Stimulated activated CD4-positive, alpha-beta T cell treated with anti-CD3 and anti-CD28 coated beads, Interleukin-4, amount 100 ng/mL, for 4 hours (primary cell): ENCODE results near the gene MEGF6.
A peak's percentile ranks its signal among the peaks of the same experiment; 100 is the strongest.

Experiments
- DNase-seq, 2 experiments: peaks; one replicate each; pipeline ENCODE4 v3.0.0-alpha.2; 2020

Gene MEGF6

GRCh38 chr1:3453891-3454810, 157.2 kb downstream of the MEGF6 start, which contains the start of gene ARHGEF16:
ARHGEF16 (plus strand) TSS chr1:3454665; CDS start chr1:3463085, 8,420 bp downstream.
- peak; percentile 8 to 27 for DNase-seq

- DNase-seq: peak; percentile 61 to 69
Observed at GRCh38 chr1:3453203-3453761, 158.0 kb downstream of the MEGF6 start.

- DNase-seq: no peak
Observed at GRCh38 chr1:3452866-3453175, 158.5 kb downstream of the MEGF6 start.

- DNase-seq: no peak
Observed at GRCh38 chr1:3451994-3452865, 159.1 kb downstream of the MEGF6 start.

- DNase-seq: no peak
Observed at GRCh38 chr1:3450983-3451382, 160.3 kb downstream of the MEGF6 start.

GRCh38 chr1:3450202-3450863, 161.0 kb downstream of the MEGF6 start:
- no peak for DNase-seq

- no peak for DNase-seq
Observed at GRCh38 chr1:3444736-3445135, 166.6 kb downstream of the MEGF6 start.

- no peak for DNase-seq
Observed at GRCh38 chr1:3444298-3444697, 167.0 kb downstream of the MEGF6 start.

- DNase-seq: no peak
Observed at GRCh38 chr1:3443807-3444206, 167.5 kb downstream of the MEGF6 start.

- no peak for DNase-seq
Observed at GRCh38 chr1:3442901-3443300, 168.4 kb downstream of the MEGF6 start.

GRCh38 chr1:3442331-3442730, 169.0 kb downstream of the MEGF6 start:
- DNase-seq: no peak

GRCh38 chr1:3441880-3442279, 169.4 kb downstream of the MEGF6 start:
- no peak for DNase-seq

- DNase-seq: no peak
Observed at GRCh38 chr1:3441410-3441847, 169.9 kb downstream of the MEGF6 start.

GRCh38 chr1:3440711-3441409, 170.4 kb downstream of the MEGF6 start:
- no peak for DNase-seq

GRCh38 chr1:3440300-3440681, 171.0 kb downstream of the MEGF6 start:
- DNase-seq: no peak
